OCI-LY3 (cell line): ENCODE results near the gene ZCWPW2.

Experiments
- CTCF ChIP-seq: fragments of 200-600, 300-600 bp; sonication (generic); IDR thresholded peaks from 2 replicates; pipeline ENCODE4 v1.5.1; 2014; ENCODE audit warnings: antibody characterized with exemption, low read length, low read depth
- EZH2phosphoT487 ChIP-seq: fragments of 200-600 bp; shearing (Covaris generic); IDR thresholded peaks from 2 replicates; pipeline ENCODE4 v1.6.1; 2018; ENCODE audit warnings: antibody characterized with exemption, mixed run types, low read depth

DNA sequence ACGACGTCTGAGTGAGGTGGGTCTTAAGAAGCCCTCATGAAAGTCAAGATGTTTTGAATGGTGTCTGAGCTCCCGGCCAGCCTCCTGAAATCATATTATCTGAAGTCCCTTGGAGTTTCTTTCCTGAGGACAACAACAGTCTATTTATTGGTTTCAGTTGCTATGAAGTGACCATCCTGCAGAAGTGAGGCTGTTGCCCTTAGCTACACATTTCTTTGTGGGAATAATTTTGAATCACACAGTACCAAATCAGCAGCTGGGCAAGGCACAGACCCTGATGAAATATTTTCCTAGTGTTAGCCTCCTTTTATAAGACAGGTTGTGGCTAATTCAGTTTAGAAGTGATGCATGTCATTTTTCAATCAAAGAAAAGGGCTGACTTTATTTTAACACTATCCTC is 220.8 kb downstream of the ZCWPW2 start:
- TF ChIP-seq CTCF: no peak
- TF ChIP-seq EZH2phosphoT487: no peak
